HepG2 (cell line): Measurements from ENCODE around the gene DLAT. TPM values are rescaled to one million over a fixed set of nuclear protein-coding genes. Genes with fewer than 3 reads are reported as not detected.

Experiments used
- FOXO1 ChIP-seq: sonication (generic); formaldehyde crosslinking; IDR thresholded peaks from 2 replicates; pipeline ENCODE4 v1.4.0; 2020; ENCODE audit warnings: missing genetic modification reagents
- HNF4G ChIP-seq, 2 experiments: sonication (generic) in 1 of 2; formaldehyde crosslinking in 1 of 2; IDR thresholded peaks; 2 replicates each; pipeline versions ENCODE4 v1.4.0 to v1.6.1; 2011 to 2020; ENCODE audit warnings: borderline replicate concordance in 2 of 2, low read depth in 2 of 2, mild to moderate bottlenecking in 2 of 2, low read length in 1 of 2, missing genetic modification reagents in 1 of 2, moderate library complexity in 1 of 2
- HNRNPLL ChIP-seq: fragments of 200-400 bp; formaldehyde crosslinking; IDR thresholded peaks from 2 replicates; pipeline ENCODE4 v1.6.1; 2017; ENCODE audit warnings: mild to moderate bottlenecking, low read depth, low read length; ENCODE audit not compliant: poor library complexity, severe bottlenecking
- IKZF1 ChIP-seq: fragments of 450-650 bp; IDR thresholded peaks from 2 replicates; pipeline ENCODE4 v1.7.1; 2016
- PRPF4 ChIP-seq: fragments of 200-400 bp; formaldehyde crosslinking; IDR thresholded peaks from 2 replicates; pipeline ENCODE4 v1.6.1; 2016; ENCODE audit warnings: low read length, low read depth; ENCODE audit not compliant: poor library complexity, severe bottlenecking
- REPIN1 ChIP-seq: sonication (generic); formaldehyde crosslinking; IDR thresholded peaks from 2 replicates; pipeline ENCODE4 v1.8.0; 2022; ENCODE audit warnings: missing genetic modification reagents, low read depth, mild to moderate bottlenecking, borderline replicate concordance
- SAFB2 ChIP-seq: sonication (generic); formaldehyde crosslinking; IDR thresholded peaks from 2 replicates; pipeline ENCODE4 v1.5.1; 2020; ENCODE audit warnings: missing genetic modification reagents, low read depth, mild to moderate bottlenecking, borderline replicate concordance
- SKIL ChIP-seq: sonication (generic); formaldehyde crosslinking; IDR thresholded peaks from 2 replicates; pipeline ENCODE4 v1.8.0; 2022; ENCODE audit warnings: missing genetic modification reagents, mild to moderate bottlenecking, moderate library complexity, borderline replicate concordance
- ZC3H13 ChIP-seq: sonication (generic); formaldehyde crosslinking; IDR thresholded peaks from 2 replicates; pipeline ENCODE4 v1.8.1; 2023; ENCODE audit warnings: mild to moderate bottlenecking, missing genetic modification reagents, moderate library complexity
- ZNF619 ChIP-seq: sonication (generic); formaldehyde crosslinking; IDR thresholded peaks from 2 replicates; pipeline ENCODE4 v1.4.0; 2020; ENCODE audit warnings: mild to moderate bottlenecking, missing genetic modification reagents
- ZNF724P ChIP-seq: sonication (generic); formaldehyde crosslinking; IDR thresholded peaks from 2 replicates; pipeline ENCODE4 v1.8.0; 2022; ENCODE audit warnings: missing genetic modification reagents, borderline replicate concordance
- polyA plus RNA-seq, 8 experiments: library from polyadenylated mRNA; depleted of rRNA in 3 of 8; stranded (reverse) in 7 of 8; unstranded in 1 of 8; fragments of >200 nt; fragmentation: Illumina TruSeq in 4 of 8; extraction: Trizol in 4 of 8; gene quantifications; 2 replicates each; pipeline versions ENCODE4 v1.2.1 to v1.2.3, GENCODE V29; 2011 to 2016; ENCODE audit warnings: low read depth in 4 of 8, missing spikeins in 1 of 8, mixed read lengths in 1 of 8; ENCODE audit not compliant: insufficient read depth in 1 of 8
- total RNA-seq, 5 experiments: library from RNA; depleted of rRNA; stranded (reverse); fragments of >200 nt; fragmentation: Illumina TruSeq; extraction: Trizol; gene quantifications; 2 replicates each; pipeline ENCODE4 v1.2.3, GENCODE V29; 2016; ENCODE audit warnings: low read depth in 1 of 5
- TF ChIP-seq, protein P1 (sequence below): sonication (generic); formaldehyde crosslinking; IDR thresholded peaks from 2 replicates; pipeline ENCODE4 v1.4.0; 2020; ENCODE audit warnings: mild to moderate bottlenecking, missing genetic modification reagents
- TF ChIP-seq, protein P2 (sequence below): IDR thresholded peaks from 2 replicates; pipeline ENCODE4 v1.6.1; 2016
- TF ChIP-seq, protein P3 (sequence below): sonication (generic); formaldehyde crosslinking; conservative IDR thresholded peaks from 2 replicates; pipeline ENCODE4 v1.4.0; 2020; ENCODE audit warnings: missing genetic modification reagents

DLAT gene
- total and polyA plus RNA-seq, 2 of the 13 experiments (the other 11 are each of a cell fraction or from before 2014, with no cell fraction given), result 26.4 to 62.2 TPM

DNA sequence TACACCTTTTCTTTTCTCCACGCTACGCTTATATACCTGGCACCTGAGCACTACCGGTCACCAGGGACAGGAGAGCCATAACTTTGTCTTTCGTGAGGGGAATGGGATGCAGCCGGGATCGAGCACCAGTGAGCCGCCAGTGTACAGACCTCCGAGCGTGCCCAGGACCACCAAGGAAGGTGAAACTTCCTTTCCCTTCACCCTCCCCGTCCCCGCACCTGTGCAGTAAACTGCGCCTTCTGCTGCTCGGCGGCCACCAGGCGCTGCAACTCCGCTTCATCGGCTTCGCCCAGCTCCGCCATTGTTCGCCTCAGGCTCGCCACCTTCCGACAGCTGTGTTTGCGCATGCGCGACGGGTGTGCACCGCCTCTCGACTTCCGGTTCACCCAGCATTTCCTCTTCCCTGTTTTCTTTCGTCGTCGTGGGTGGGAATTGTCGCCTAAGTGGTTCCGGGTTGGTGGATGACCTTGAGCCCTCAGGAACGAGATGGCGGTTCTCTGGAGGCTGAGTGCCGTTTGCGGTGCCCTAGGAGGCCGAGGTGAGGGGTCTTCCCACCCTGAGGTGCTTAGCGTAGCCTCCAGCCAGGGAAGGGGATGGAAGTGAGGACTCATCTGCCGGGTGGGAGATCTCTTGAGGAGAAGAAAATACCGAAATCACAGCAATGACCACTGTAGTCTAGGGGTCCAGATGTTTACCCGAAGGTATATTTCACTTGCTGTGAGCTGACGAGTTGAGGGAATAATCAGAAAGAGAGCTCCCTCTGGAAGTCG is 61.4 kb downstream of the DLAT start, which contains the start of the genes SDHD and TIMM8B (continued):
- TF ChIP-seq, protein P1, sequence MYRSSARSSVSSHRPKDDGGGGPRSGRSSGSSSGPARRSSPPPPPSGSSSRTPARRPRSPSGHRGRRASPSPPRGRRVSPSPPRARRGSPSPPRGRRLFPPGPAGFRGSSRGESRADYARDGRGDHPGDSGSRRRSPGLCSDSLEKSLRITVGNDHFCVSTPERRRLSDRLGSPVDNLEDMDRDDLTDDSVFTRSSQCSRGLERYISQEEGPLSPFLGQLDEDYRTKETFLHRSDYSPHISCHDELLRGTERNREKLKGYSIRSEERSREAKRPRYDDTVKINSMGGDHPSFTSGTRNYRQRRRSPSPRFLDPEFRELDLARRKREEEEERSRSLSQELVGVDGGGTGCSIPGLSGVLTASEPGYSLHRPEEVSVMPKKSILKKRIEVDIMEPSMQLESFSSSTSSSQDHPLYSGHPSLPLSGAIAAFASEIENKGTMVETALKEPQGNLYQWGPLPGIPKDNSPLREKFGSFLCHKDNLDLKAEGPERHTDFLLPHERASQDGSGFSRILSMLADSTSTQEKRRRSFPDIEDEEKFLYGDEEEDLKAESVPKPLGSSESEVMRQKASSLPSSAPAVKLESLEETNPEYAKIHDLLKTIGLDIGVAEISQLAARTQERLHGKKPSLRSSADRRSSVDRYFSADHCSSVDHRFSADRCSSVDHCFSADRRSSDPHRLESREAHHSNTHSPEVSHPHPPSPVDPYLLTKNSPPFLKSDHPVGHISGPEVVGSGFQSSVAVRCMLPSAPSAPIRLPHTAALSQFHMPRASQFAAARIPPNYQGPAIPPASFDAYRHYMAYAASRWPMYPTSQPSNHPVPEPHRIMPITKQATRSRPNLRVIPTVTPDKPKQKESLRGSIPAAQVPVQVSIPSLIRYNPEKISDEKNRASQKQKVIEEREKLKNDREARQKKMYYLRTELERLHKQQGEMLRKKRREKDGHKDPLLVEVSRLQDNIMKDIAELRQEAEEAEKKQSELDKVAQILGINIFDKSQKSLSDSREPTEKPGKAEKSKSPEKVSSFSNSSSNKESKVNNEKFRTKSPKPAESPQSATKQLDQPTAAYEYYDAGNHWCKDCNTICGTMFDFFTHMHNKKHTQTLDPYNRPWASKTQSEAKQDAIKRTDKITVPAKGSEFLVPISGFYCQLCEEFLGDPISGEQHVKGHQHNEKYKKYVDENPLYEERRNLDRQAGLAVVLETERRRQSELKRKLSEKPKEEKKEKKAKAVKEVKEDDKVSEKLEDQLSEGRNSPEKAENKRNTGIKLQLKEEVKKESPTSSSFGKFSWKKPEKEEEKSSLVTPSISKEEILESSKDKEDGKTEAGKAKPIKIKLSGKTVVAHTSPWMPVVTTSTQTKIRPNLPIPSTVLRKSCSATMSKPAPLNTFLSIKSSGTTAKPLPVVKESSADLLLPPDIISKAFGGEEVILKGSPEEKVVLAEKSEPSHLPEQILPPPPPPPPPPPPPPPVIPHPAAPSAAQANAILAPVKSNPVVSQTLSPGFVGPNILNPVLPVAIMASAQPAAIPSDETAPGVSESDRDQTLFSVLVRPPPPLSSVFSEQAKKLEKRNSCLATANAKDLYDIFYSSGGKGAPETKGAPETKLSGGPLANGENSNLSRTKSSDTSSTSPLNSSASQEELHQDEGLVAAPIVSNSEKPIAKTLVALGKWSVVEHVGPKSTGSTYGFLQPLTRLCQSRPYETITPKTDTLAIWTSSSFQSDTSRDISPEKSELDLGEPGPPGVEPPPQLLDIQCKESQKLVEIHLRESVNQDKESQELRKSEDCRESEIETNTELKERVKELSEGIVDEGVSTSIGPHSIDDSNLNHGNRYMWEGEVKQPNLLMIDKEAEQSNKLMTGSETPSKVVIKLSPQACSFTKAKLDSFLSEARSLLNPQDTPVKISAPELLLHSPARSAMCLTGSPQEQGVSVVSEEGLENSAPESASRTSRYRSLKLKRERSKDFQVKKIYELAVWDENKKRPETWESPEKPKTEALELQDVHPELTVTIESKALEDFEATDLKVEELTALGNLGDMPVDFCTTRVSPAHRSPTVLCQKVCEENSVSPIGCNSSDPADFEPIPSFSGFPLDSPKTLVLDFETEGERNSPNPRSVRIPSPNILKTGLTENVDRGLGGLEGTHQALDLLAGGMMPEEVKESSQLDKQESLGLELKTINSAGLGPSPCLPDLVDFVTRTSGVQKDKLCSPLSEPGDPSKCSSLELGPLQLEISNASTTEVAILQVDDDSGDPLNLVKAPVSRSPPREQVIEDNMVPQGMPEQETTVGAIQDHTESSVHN (CRISPR knock-in tag), result no peak
- TF ChIP-seq HNF4G (IDR thresholded peaks at IDR 0.05; ENCODE audit: borderline replicate concordance, low read depth, low read length) (no peak), HNF4G (CRISPR knock-in tag; IDR thresholded peaks at IDR 0.05; ENCODE audit: borderline replicate concordance, low read depth) (peak; percentile 41; the same call in 1 of the 2 replicates), FOXO1 (CRISPR knock-in tag) (peak; percentile 74), ZNF619 (CRISPR knock-in tag) (peak; percentile 85; the same call in 1 of the 2 replicates), REPIN1 (peak; percentile 79; the same call in 1 of the 2 replicates), SAFB2 (peak; percentile 80; the same call in 1 of the 2 replicates), PRPF4 (no peak), HNRNPLL (peak; percentile 60), SKIL (CRISPR knock-in tag) (peak; percentile 56), IKZF1 (no peak), ZNF724P (CRISPR knock-in tag) (0 out of 2 replicates have a peak, but pooled peaks have one; percentile 45), ZC3H13 (peak; percentile 94; the same call in 1 of the 2 replicates)
- TF ChIP-seq, protein P2, sequence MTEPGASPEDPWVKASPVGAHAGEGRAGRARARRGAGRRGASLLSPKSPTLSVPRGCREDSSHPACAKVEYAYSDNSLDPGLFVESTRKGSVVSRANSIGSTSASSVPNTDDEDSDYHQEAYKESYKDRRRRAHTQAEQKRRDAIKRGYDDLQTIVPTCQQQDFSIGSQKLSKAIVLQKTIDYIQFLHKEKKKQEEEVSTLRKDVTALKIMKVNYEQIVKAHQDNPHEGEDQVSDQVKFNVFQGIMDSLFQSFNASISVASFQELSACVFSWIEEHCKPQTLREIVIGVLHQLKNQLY (CRISPR knock-in tag), result peak; percentile 43; the same call in 1 of the 2 replicates
- TF ChIP-seq, protein P3, sequence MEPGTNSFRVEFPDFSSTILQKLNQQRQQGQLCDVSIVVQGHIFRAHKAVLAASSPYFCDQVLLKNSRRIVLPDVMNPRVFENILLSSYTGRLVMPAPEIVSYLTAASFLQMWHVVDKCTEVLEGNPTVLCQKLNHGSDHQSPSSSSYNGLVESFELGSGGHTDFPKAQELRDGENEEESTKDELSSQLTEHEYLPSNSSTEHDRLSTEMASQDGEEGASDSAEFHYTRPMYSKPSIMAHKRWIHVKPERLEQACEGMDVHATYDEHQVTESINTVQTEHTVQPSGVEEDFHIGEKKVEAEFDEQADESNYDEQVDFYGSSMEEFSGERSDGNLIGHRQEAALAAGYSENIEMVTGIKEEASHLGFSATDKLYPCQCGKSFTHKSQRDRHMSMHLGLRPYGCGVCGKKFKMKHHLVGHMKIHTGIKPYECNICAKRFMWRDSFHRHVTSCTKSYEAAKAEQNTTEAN (CRISPR knock-in tag), result no peak; the same call in 1 of the 2 replicates
